GM12878 (cell line): Measurements from ENCODE around the gene TBCCD1. TPM values are rescaled to one million over a fixed set of nuclear protein-coding genes. Genes with fewer than 3 reads are reported as not detected.

Experiments used
- CBX5 ChIP-seq: sonication (generic); IDR thresholded peaks from 2 replicates; pipeline ENCODE4 v1.6.1; 2016; ENCODE audit warnings: low read depth, moderate library complexity, mild to moderate bottlenecking, inconsistent platforms
- CHD2 ChIP-seq: IDR thresholded peaks from 2 replicates; pipeline ENCODE4 v1.6.1; 2011; ENCODE audit warnings: low read depth, low read length, improper control_type of control experiment, borderline replicate concordance
- HCFC1 ChIP-seq: fragments of 150-350 bp; IDR thresholded peaks from 2 replicates; pipeline ENCODE4 v1.6.1; 2014; ENCODE audit warnings: low read length
- HDAC6 ChIP-seq: fragments of 200-600 bp; sonication (generic); IDR thresholded peaks from one replicate; pipeline ENCODE4 v1.8.0; 2017; ENCODE audit warnings: antibody characterized with exemption; ENCODE audit not compliant: unreplicated experiment
- MAX ChIP-seq: IDR thresholded peaks from 2 replicates; pipeline ENCODE4 v1.6.1; 2012; ENCODE audit warnings: low read depth, low read length, improper control_type of control experiment
- MLLT1 ChIP-seq: fragments of 450-650 bp; IDR thresholded peaks from 2 replicates; pipeline ENCODE4 v1.6.1; 2016; ENCODE audit warnings: mild to moderate bottlenecking
- MTA2 ChIP-seq: fragments of 450-650 bp; IDR thresholded peaks from 2 replicates; pipeline ENCODE4 v1.6.1; 2016; ENCODE audit warnings: low read depth, mild to moderate bottlenecking, moderate library complexity
- NR2C2 ChIP-seq: IDR thresholded peaks from 2 replicates; pipeline ENCODE4 v1.6.1; 2011; ENCODE audit warnings: borderline replicate concordance, low read depth; ENCODE audit not compliant: control insufficient read depth, insufficient read length
- NR2F1 ChIP-seq: fragments of 450-650 bp; conservative IDR thresholded peaks from 2 replicates; pipeline ENCODE4 v1.6.1; 2017; ENCODE audit warnings: mild to moderate bottlenecking
- PML ChIP-seq: IDR thresholded peaks from 2 replicates; pipeline ENCODE4 v1.6.1; 2012; ENCODE audit warnings: low read length, inconsistent platforms
- RELB ChIP-seq: fragments of 450-650 bp; IDR thresholded peaks from 2 replicates; pipeline ENCODE4 v1.6.1; 2017; ENCODE audit warnings: low read depth, mild to moderate bottlenecking, moderate library complexity
- REST ChIP-seq: IDR thresholded peaks from 2 replicates; pipeline ENCODE4 v1.6.1; 2012; ENCODE audit warnings: mild to moderate bottlenecking, low read depth, low read length
- RFX5 ChIP-seq: IDR thresholded peaks from 2 replicates; pipeline ENCODE4 v1.6.1; 2011; ENCODE audit warnings: low read depth, low read length, improper control_type of control experiment
- SIN3A ChIP-seq: IDR thresholded peaks from 2 replicates; pipeline ENCODE4 v1.6.1; 2012; ENCODE audit warnings: low read depth, low read length, improper control_type of control experiment
- SMAD5 ChIP-seq: IDR thresholded peaks from 2 replicates; pipeline ENCODE4 v1.6.1; 2016; ENCODE audit warnings: antibody characterized with exemption, low read depth
- STAT1 ChIP-seq: fragments of 450-650 bp; conservative IDR thresholded peaks from 2 replicates; pipeline ENCODE4 v1.6.1; 2014; ENCODE audit warnings: antibody characterized with exemption, mild to moderate bottlenecking
- TCF12 ChIP-seq: IDR thresholded peaks from 2 replicates; pipeline ENCODE4 v1.6.1; 2011; ENCODE audit warnings: low read depth, mild to moderate bottlenecking, low read length
- ZNF207 ChIP-seq: fragments of 450-650 bp; IDR thresholded peaks from 2 replicates; pipeline ENCODE4 v1.6.1; 2014; ENCODE audit warnings: antibody characterized with exemption, mild to moderate bottlenecking, borderline replicate concordance
- ZNF592 ChIP-seq: fragments of 450-650 bp; IDR thresholded peaks from 2 replicates; pipeline ENCODE4 v1.6.1; 2017; ENCODE audit warnings: mild to moderate bottlenecking, moderate library complexity
- polyA plus RNA-seq, 11 experiments: library from polyadenylated mRNA; depleted of rRNA in 4 of 11; unstranded in 6 of 11; stranded (reverse) in 5 of 11; fragments of >200 nt; fragmentation: Nextera tagmentation in 4 of 11; fragmentation: Illumina TruSeq in 1 of 11; extraction: Ambion mirVana in 4 of 11; extraction: Trizol in 1 of 11; gene quantifications; 1 replicate in 1 of 11; 2 replicates in 10 of 11; pipeline versions ENCODE4 v1.2.1 to v1.2.3, GENCODE V29; 2011 to 2016; ENCODE audit warnings: inconsistent platforms in 2 of 11, missing spikeins in 2 of 11, low read depth in 1 of 11
- total RNA-seq, 4 experiments: library from RNA; depleted of rRNA in 3 of 4; stranded (reverse); fragments of >200 nt in 3 of 4; fragmentation: Illumina TruSeq in 1 of 4; extraction: Trizol in 1 of 4; gene quantifications; 2 replicates each; pipeline versions ENCODE4 v1.2.1 to v1.2.3, GENCODE V29; 2013 to 2021

Gene TBCCD1
- total and polyA plus RNA-seq, 10 of the 15 experiments (the other 5 are each of a cell fraction or from before 2014, with no cell fraction given), result 6.9 to 23.4 (median 14.7) TPM

GRCh38 chr3:186567072-186567921, at the start of gene TBCCD1 (continued):
- no peak for TF ChIP-seq ZNF592
- peak; percentile 52; the same call in 1 of the 2 replicates for TF ChIP-seq SIN3A
- TF ChIP-seq HDAC6, result no peak
- TF ChIP-seq SMAD5, result peak; percentile 75; the same call in 1 of the 2 replicates
- TF ChIP-seq MTA2, result no peak
- TF ChIP-seq HCFC1, result peak; percentile 67
- TF ChIP-seq ZNF207, result peak; percentile 79
- no peak for TF ChIP-seq STAT1
- TF ChIP-seq MAX, result peak; percentile 81
- TF ChIP-seq CHD2, result peak; percentile 81
- peak; percentile 65 for TF ChIP-seq NR2F1
- TF ChIP-seq MLLT1, result 0 out of 2 replicates have a peak, but pooled peaks have one; percentile 32
- TF ChIP-seq PML, result peak; percentile 93
- TF ChIP-seq TCF12, result peak; percentile 60; the same call in 1 of the 2 replicates
- TF ChIP-seq REST, result no peak
- 0 out of 2 replicates have a peak, but pooled peaks have one; percentile 24 for TF ChIP-seq RELB
- no peak for TF ChIP-seq NR2C2
- 0 out of 2 replicates have a peak, but pooled peaks have one; percentile 41 for TF ChIP-seq CBX5
- TF ChIP-seq RFX5, result no peak
